ENCODE results near the gene SOX1. TPM values are rescaled to one million over a fixed set of nuclear protein-coding genes. Genes with fewer than 3 reads are reported as not detected.

Gene SOX1
- total and polyA plus RNA-seq, 9 of the 15 experiments (the other 6 are each of a cell fraction or from before 2014, with no cell fraction given): not detected

GRCh38 chr13:112113348-112113747 lies 46.4 kb downstream of the SOX1 start:
- no peaks in the 10 kb centered on the region for H3K9me1 ChIP-seq (ENCODE audit: control insufficient read depth, insufficient read depth, low read length)
- no peaks in the 10 kb centered on the region for H3K9me3 ChIP-seq (replicated peaks; ENCODE audit: control insufficient read depth, insufficient read depth, low read depth, low read length)
- in situ Hi-C loops (cut with MboI): no loop called here
- no peaks in the 10 kb centered on the region for H3K36me3 ChIP-seq (ENCODE audit: control insufficient read depth, insufficient read depth, low read length)
- ChIA-PET CTCF (ENCODE audit: low intra/inter-chr PET ratio) (no interaction called here), POLR2A (no interaction called here)
- H2AFZ ChIP-seq (ENCODE audit: low read depth, low read length): no peak overlapping the region
- no peak overlapping the region for H3K4me3 ChIP-seq
- H3K27ac ChIP-seq (ENCODE audit: extremely low read depth, low read depth, low read length): no peak overlapping the region
- peaks cover 4 to 36% of the 10 kb centered on the region in 2 experiments; a peak in 4 of 5 replicates for H3K27me3 ChIP-seq (ENCODE audit: control insufficient read depth in 2 of 2, insufficient read depth in 2 of 2, low read length in 2 of 2)
- 0% methylated on average over 5 of the region's 7 CpGs for WGBS (ENCODE audit: insufficient coverage, low coverage, missing lambda C conversion rate)
- ATAC-seq: no peak
- H3K4me2 ChIP-seq (ENCODE audit: insufficient read depth, low read length): no peak overlapping the region
- no peak for DNase-seq (ENCODE audit: extremely low read depth in 1 of 4, low spot score in 3 of 4)
- no peak for FAIRE-seq
- TF ChIP-seq PCBP2 (IDR thresholded peaks at IDR 0.05; ENCODE audit: low read depth, low read length, poor library complexity, severe bottlenecking) (no peak), MED1 (CRISPR knock-in tag; IDR thresholded peaks at IDR 0.05; ENCODE audit: borderline replicate concordance) (no peak), TEAD2 (tag; IDR thresholded peaks at IDR 0.05) (no peak), ILF3 (IDR thresholded peaks at IDR 0.05; ENCODE audit: borderline replicate concordance) (no peak), THAP12 (CRISPR knock-in tag; IDR thresholded peaks at IDR 0.05) (no peak), PHTF2 (CRISPR knock-in tag; IDR thresholded peaks at IDR 0.05) (no peak), FOXJ3 (CRISPR knock-in tag; IDR thresholded peaks at IDR 0.05) (no peak)
- 0 out of 2 replicates have a peak, but pooled peaks cover 3% of the 10 kb centered on the region for H4K20me1 ChIP-seq (replicated peaks; ENCODE audit: control insufficient read depth, insufficient read depth, low read length)
- BruUV-seq (replicated peaks): no TSS peak
- no peak overlapping the region for H3K9ac ChIP-seq (ENCODE audit: insufficient read depth in 1 of 2, low read depth in 2 of 2, low read length in 2 of 2)
- intact Hi-C loops (cut with micrococcal nuclease): no loop called here
- no peaks in the 10 kb centered on the region for H3K79me2 ChIP-seq (ENCODE audit: control insufficient read depth, insufficient read depth, low read length)
- H3K4me1 ChIP-seq (replicated peaks in 1 of 2; ENCODE audit: control insufficient read depth in 2 of 2, insufficient read depth in 2 of 2, low read length in 2 of 2): no peaks in the 10 kb centered on the region

All from K562 (cell line).